A549 (cell line): ENCODE results near the gene GNA12.

Source experiments
- MAFK ChIP-seq: fragments of 450-650 bp; IDR thresholded peaks from 2 replicates; pipeline ENCODE4 v1.6.1; 2014; ENCODE audit not compliant: partially characterized antibody
- POLR2A ChIP-seq: IDR thresholded peaks from 2 replicates; pipeline ENCODE4 v1.6.1; 2012; ENCODE audit warnings: mild to moderate bottlenecking, low read length
- TF ChIP-seq, protein P1 (sequence below): IDR thresholded peaks from 2 replicates; pipeline ENCODE4 v1.6.1; 2012
- TF ChIP-seq, protein P2 (sequence below): fragments of >200 bp; sonication (Bioruptor Twin); formaldehyde crosslinking; IDR thresholded peaks from 3 replicates; pipeline ENCODE4 v1.5.1; 2016

DNA sequence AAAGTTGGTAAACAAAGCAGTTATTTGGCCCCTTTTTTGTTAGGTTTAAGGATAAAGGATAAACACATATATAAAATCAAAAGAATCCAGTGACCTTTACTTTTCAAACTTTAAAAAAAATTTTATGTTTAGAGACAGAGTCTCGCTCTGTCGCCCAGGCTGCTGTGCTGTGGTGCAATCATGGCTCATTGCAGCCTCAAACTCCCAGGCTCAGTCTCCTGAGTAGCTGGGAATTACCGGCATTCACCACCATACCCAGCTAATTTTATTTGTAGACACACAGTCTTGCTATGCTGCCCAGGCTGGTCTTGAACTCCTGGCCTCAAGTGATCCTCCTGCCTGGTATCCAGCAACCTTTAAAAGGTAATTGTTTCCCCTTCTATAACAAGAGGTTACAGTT is 31.3 kb downstream of the GNA12 start:
- TF ChIP-seq MAFK (no peak), POLR2A (no peak)
- TF ChIP-seq, protein P1, sequence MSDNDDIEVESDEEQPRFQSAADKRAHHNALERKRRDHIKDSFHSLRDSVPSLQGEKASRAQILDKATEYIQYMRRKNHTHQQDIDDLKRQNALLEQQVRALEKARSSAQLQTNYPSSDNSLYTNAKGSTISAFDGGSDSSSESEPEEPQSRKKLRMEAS: no peak
- TF ChIP-seq, protein P2, sequence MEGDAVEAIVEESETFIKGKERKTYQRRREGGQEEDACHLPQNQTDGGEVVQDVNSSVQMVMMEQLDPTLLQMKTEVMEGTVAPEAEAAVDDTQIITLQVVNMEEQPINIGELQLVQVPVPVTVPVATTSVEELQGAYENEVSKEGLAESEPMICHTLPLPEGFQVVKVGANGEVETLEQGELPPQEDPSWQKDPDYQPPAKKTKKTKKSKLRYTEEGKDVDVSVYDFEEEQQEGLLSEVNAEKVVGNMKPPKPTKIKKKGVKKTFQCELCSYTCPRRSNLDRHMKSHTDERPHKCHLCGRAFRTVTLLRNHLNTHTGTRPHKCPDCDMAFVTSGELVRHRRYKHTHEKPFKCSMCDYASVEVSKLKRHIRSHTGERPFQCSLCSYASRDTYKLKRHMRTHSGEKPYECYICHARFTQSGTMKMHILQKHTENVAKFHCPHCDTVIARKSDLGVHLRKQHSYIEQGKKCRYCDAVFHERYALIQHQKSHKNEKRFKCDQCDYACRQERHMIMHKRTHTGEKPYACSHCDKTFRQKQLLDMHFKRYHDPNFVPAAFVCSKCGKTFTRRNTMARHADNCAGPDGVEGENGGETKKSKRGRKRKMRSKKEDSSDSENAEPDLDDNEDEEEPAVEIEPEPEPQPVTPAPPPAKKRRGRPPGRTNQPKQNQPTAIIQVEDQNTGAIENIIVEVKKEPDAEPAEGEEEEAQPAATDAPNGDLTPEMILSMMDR: no peak
